GM12878 (cell line): ENCODE data around the gene FOXRED2. TPM values are rescaled to one million over a fixed set of nuclear protein-coding genes. Genes with fewer than 3 reads are reported as not detected.

ENCODE experiments used
- ATAC-seq: fragments of 200-7000 bp; cut with Tn5 transposase; 3 replicates; pipeline ENCODE4 v1.9.1; 2020; ENCODE audit warnings: mild to moderate bottlenecking, moderate library complexity
- BruUV-seq: library from RNA; stranded (reverse); fragments of 400-500 nt; replicated peaks from 2 replicates; lab custom pipeline; 2021; lab: Mats Ljungman, UMichigan
- CTCF ChIA-PET: fragments of 300-600 bp; sonication (Branson Sonifier 250); formaldehyde crosslinking; extraction: SDS; loops from one replicate; lab custom pipeline; 2021; ENCODE audit warnings: inconsistent platforms; lab: Yijun Ruan, JAX
- POLR2A ChIA-PET: fragments of 350-600 bp; formaldehyde crosslinking; extraction: SDS; loops from one replicate; lab custom pipeline; 2021; ENCODE audit warnings: inconsistent platforms; lab: Charles Lee
- RAD21 ChIA-PET: fragments of 300-600 bp; sonication (Branson Sonifier 250); formaldehyde crosslinking; loops from one replicate; lab custom pipeline; 2023; ENCODE audit warnings: antibody characterized with exemption; ENCODE audit not compliant: unreplicated experiment; lab: Charles Lee
- SMC1A ChIA-PET: fragments of 300-600 bp; sonication (Branson Sonifier 250); formaldehyde crosslinking; loops from one replicate; lab custom pipeline; 2023; ENCODE audit not compliant: unreplicated experiment, uncharacterized antibody; lab: Charles Lee
- DNase-seq: peaks from one replicate; pipeline ENCODE4 v3.0.0-alpha.2; 2011; ENCODE audit warnings: low read depth, low spot score
- FAIRE-seq: peaks from 3 replicates; lab custom pipeline; 2011; peaks lifted over from hg19 to GRCh38; lab: Jason Lieb, UNC
- H2AFZ ChIP-seq: 2 replicates; pipeline ENCODE4 v1.6.0; 2011; ENCODE audit warnings: low read depth, low read length, control low read depth; ENCODE audit not compliant: control insufficient read depth
- H3K27ac ChIP-seq: 2 replicates; pipeline ENCODE4 v1.5.1; 2011; ENCODE audit warnings: control low read depth; ENCODE audit not compliant: control insufficient read depth, insufficient read depth
- H3K27me3 ChIP-seq, 2 experiments: replicated peaks in 1 of 2; 2 replicates each; pipeline versions ENCODE4 v1.6.0 to v1.6.1; 2011; ENCODE audit warnings: low read length in 1 of 2; ENCODE audit not compliant: control insufficient read depth in 2 of 2, insufficient read depth in 2 of 2
- H3K36me3 ChIP-seq, 2 experiments: 2 replicates each; pipeline ENCODE4 v1.5.1; 2011; ENCODE audit warnings: low read length in 1 of 2; ENCODE audit not compliant: control insufficient read depth in 2 of 2, insufficient read depth in 2 of 2
- H3K4me1 ChIP-seq: 2 replicates; pipeline ENCODE4 v1.6.1; 2011; ENCODE audit warnings: mild to moderate bottlenecking, low read length, moderate library complexity, mixed read lengths; ENCODE audit not compliant: control insufficient read depth, insufficient read depth
- H3K4me2 ChIP-seq: 2 replicates; pipeline ENCODE4 v1.6.0; 2011; ENCODE audit warnings: control low read depth; ENCODE audit not compliant: control insufficient read depth, insufficient read depth
- H3K4me3 ChIP-seq: fragments of 200-600 bp; sonication (generic); 2 replicates; pipeline ENCODE4 v1.5.1; 2016
- H3K79me2 ChIP-seq: 2 replicates; pipeline ENCODE4 v1.6.0; 2011; ENCODE audit warnings: low read length; ENCODE audit not compliant: control insufficient read depth, insufficient read depth
- H3K9ac ChIP-seq: 2 replicates; pipeline ENCODE4 v1.8.0; 2011; ENCODE audit warnings: low read length, control low read depth, mixed read lengths; ENCODE audit not compliant: control insufficient read depth, insufficient read depth
- H3K9me3 ChIP-seq: replicated peaks from 3 replicates; pipeline ENCODE4 v1.5.1; 2011; ENCODE audit warnings: mild to moderate bottlenecking, low read length; ENCODE audit not compliant: control insufficient read depth, insufficient read depth
- H4K20me1 ChIP-seq: 2 replicates; pipeline ENCODE4 v1.6.0; 2011; ENCODE audit not compliant: control insufficient read depth, insufficient read depth
- CHD1 ChIP-seq: IDR thresholded peaks from 2 replicates; pipeline ENCODE4 v1.6.1; 2012; ENCODE audit warnings: low read depth, low read length, improper control_type of control experiment
- ELK1 ChIP-seq: IDR thresholded peaks from 2 replicates; pipeline ENCODE4 v1.6.1; 2012; ENCODE audit warnings: low read depth, low read length, improper control_type of control experiment
- MEF2B ChIP-seq: fragments of 450-650 bp; IDR thresholded peaks from 2 replicates; pipeline ENCODE4 v1.6.1; 2018; ENCODE audit warnings: mild to moderate bottlenecking, moderate library complexity; ENCODE audit not compliant: partially characterized antibody, poor library complexity, severe bottlenecking
- NR2F1 ChIP-seq: fragments of 450-650 bp; conservative IDR thresholded peaks from 2 replicates; pipeline ENCODE4 v1.6.1; 2017; ENCODE audit warnings: mild to moderate bottlenecking
- SIN3A ChIP-seq: IDR thresholded peaks from 2 replicates; pipeline ENCODE4 v1.6.1; 2012; ENCODE audit warnings: low read depth, low read length, improper control_type of control experiment
- SPI1 ChIP-seq: IDR thresholded peaks from 2 replicates; pipeline ENCODE4 v1.6.1; 2011; ENCODE audit warnings: low read depth, mild to moderate bottlenecking, low read length, moderate library complexity, borderline replicate concordance; ENCODE audit not compliant: insufficient read depth
- SREBF1 ChIP-seq: IDR thresholded peaks from 2 replicates; pipeline ENCODE4 v1.6.1; 2012; ENCODE audit warnings: mild to moderate bottlenecking, low read length
- TARDBP ChIP-seq: IDR thresholded peaks from 2 replicates; pipeline ENCODE4 v1.6.1; 2016; ENCODE audit warnings: borderline replicate concordance
- WGBS: methylation state at CpG from one replicate; pipeline ENCODE4 v1.1.6; 2016; ENCODE audit warnings: low lambda C conversion rate; ENCODE audit not compliant: insufficient replicate concordance, insufficient coverage; ENCODE audit errors: missing lambda C conversion rate; 5-methylcytosine and 5-hydroxymethylcytosine counted together
- in situ Hi-C: fragments of 300-500 bp; cut with MboI; formaldehyde crosslinking; loops from 9 replicates; pipeline ENCODE4 v1.14.3; 2018; ENCODE audit warnings: mixed read lengths
- intact Hi-C: fragments of 100-400 bp; cut with micrococcal nuclease; formaldehyde crosslinking; loops from one replicate; pipeline ENCODE4 v1.14.2; 2022; ENCODE audit not compliant: unreplicated experiment
- polyA plus RNA-seq, 11 experiments: library from polyadenylated mRNA; depleted of rRNA in 4 of 11; unstranded in 6 of 11; stranded (reverse) in 5 of 11; fragments of >200 nt; fragmentation: Nextera tagmentation in 4 of 11; fragmentation: Illumina TruSeq in 1 of 11; extraction: Ambion mirVana in 4 of 11; extraction: Trizol in 1 of 11; gene quantifications; 1 replicate in 1 of 11; 2 replicates in 10 of 11; pipeline versions ENCODE4 v1.2.1 to v1.2.3, GENCODE V29; 2011 to 2016; ENCODE audit warnings: inconsistent platforms in 2 of 11, missing spikeins in 2 of 11, low read depth in 1 of 11
- total RNA-seq, 4 experiments: library from RNA; depleted of rRNA in 3 of 4; stranded (reverse); fragments of >200 nt in 3 of 4; fragmentation: Illumina TruSeq in 1 of 4; extraction: Trizol in 1 of 4; gene quantifications; 2 replicates each; pipeline versions ENCODE4 v1.2.1 to v1.2.3, GENCODE V29; 2013 to 2021

FOXRED2 gene
- total and polyA plus RNA-seq, 10 of the 15 experiments (the other 5 are each of a cell fraction or from before 2014, with no cell fraction given) = 1.8 to 28.8 (median 7.6) TPM

- no peak overlapping the region for H2AFZ ChIP-seq
- 0% methylated on average over 1 of the region's 1 CpG for WGBS
- intact Hi-C loops = no loop called here
- H3K4me2 ChIP-seq = peak overlapping the region; percentile 64
- H3K4me3 ChIP-seq = no peak overlapping the region
- H3K27ac ChIP-seq = no peak overlapping the region
- H3K9ac ChIP-seq = no peak overlapping the region
- in situ Hi-C loops = no loop called here
- ATAC-seq = peak; percentile 82
- H3K27me3 ChIP-seq = peaks cover 0 to 2% of the 10 kb centered on the region in 2 experiments; a peak in 1 of 4 replicates
- peaks cover 7% of the 10 kb centered on the region for H3K4me1 ChIP-seq
- SMC1A ChIA-PET = interaction anchor here (0.9 to 1.4 kb wide), 2 partner anchors 9 to 95 kb away, joined by 3 to 6 read pairs; no protein-coding TSS in a partner anchor
- no peaks in the 10 kb centered on the region; the same call in 2 of the 3 replicates for H3K9me3 ChIP-seq
- RAD21 ChIA-PET = interaction anchor here (0.6 to 1.7 kb wide), 3 partner anchors 8 to 424 kb away, joined by 4 to 5 read pairs (median 5); no protein-coding TSS in a partner anchor
- POLR2A ChIA-PET = interaction anchor here (1.0 kb wide), 1 partner anchor 23 kb away, joined by 3 read pairs; no protein-coding TSS in a partner anchor
- no peaks in the 10 kb centered on the region for H4K20me1 ChIP-seq
- H3K79me2 ChIP-seq = no peaks in the 10 kb centered on the region
- FAIRE-seq = peak; percentile 92
- peak; percentile 25 for DNase-seq
- no peaks in the 10 kb centered on the region for H3K36me3 ChIP-seq
- BruUV-seq = no TSS peak
- TF ChIP-seq CHD1 (no peak), SPI1 (peak; percentile 5; the same call in 1 of the 2 replicates), MEF2B (peak; percentile 76)
- CTCF ChIA-PET = interaction anchor here (1.3 to 1.8 kb wide), 4 partner anchors 223 to 427 kb away, joined by 3 to 6 read pairs (median 5); partner anchors contain the start of gene IFT27
These were observed 45.4 kb upstream of the FOXRED2 start for GRCh38 chr22:36552289-36552688.

GRCh38 chr22:36550701-36551495 is 44.1 kb upstream of the FOXRED2 start:
- intact Hi-C loops = no loop called here
- in situ Hi-C loops = no loop called here
- RAD21 ChIA-PET = interaction anchor here (1.7 kb wide), 1 partner anchor 426 kb away, joined by 5 read pairs; no protein-coding TSS in a partner anchor
- no peak for FAIRE-seq
- SMC1A ChIA-PET = no interaction called here
- POLR2A ChIA-PET = no interaction called here
- Histone ChIP-seq H3K36me3 (no peaks in the 10 kb centered on the region), H3K4me3 (no peak overlapping the region), H3K79me2 (no peaks in the 10 kb centered on the region), H3K27ac (no peak overlapping the region), H2AFZ (no peak overlapping the region), H3K9ac (no peak overlapping the region), H3K4me2 (no peak overlapping the region), H3K27me3 (no peaks in the 10 kb centered on the region), H3K4me1 (peaks cover 7% of the 10 kb centered on the region), H3K9me3 (no peaks in the 10 kb centered on the region; the same call in 2 of the 3 replicates), H4K20me1 (no peaks in the 10 kb centered on the region)
- BruUV-seq = no TSS peak
- no peak for ATAC-seq
- 60% methylated on average over 13 of the region's 13 CpGs for WGBS
- CTCF ChIA-PET = interaction anchor here (0.6 to 1.8 kb wide), 8 partner anchors 10 to 867 kb away, joined by 3 to 5 read pairs (median 4); partner anchors contain the start of gene IFT27
- no peak for DNase-seq
- TF ChIP-seq NR2F1 (no peak), TARDBP (no peak), SIN3A (no peak), SREBF1 (no peak), ELK1 (no peak)
